ENCODE results near the gene ZNF426.
"Not testable (repeated sequence)": the region's sequence is repeated elsewhere in the genome, so short reads cannot be mapped to it uniquely, and the experiment has no call there.

The ZNF426 gene

GRCh38 chr19:9539921-9540320 is 1.5 kb upstream of the ZNF426 start:
- H3K36me3 ChIP-seq (ENCODE audit: control insufficient read depth, insufficient read depth, low read length); H3K27me3 ChIP-seq (ENCODE audit: control insufficient read depth, insufficient read depth, low read length); H3K9me3 ChIP-seq (ENCODE audit: control insufficient read depth, low read length); H3K4me3 ChIP-seq (ENCODE audit: low read length); H3K9ac ChIP-seq (ENCODE audit: low read length); H3K4me1 ChIP-seq (ENCODE audit: control insufficient read depth, insufficient read depth, low read length): not testable (repeated sequence)

DNA sequence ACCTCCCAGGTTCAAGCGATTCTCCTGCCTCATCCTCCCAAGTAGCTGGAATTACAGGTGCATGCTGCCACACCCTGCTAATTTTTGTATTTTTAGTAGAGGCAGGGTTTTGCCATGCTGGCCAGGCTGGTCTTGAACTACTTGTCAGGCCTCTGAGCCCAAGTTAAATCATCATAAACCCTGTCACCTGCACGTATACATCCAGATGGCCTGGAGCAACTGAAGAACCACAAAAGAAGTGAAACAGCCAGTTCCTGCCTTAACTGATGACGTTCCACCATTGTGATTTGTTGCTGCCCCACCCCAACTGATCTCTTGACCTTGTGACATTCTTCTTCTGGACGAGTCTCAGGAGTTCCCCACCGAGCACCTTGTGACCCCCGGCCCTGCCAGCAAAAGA is 756 bp upstream of the ZNF426 start:
- H3K4me3 ChIP-seq (ENCODE audit: low read length); H3K4me1 ChIP-seq (ENCODE audit: control insufficient read depth, insufficient read depth, low read length); H3K9ac ChIP-seq (ENCODE audit: low read length): not testable (repeated sequence)

DNA sequence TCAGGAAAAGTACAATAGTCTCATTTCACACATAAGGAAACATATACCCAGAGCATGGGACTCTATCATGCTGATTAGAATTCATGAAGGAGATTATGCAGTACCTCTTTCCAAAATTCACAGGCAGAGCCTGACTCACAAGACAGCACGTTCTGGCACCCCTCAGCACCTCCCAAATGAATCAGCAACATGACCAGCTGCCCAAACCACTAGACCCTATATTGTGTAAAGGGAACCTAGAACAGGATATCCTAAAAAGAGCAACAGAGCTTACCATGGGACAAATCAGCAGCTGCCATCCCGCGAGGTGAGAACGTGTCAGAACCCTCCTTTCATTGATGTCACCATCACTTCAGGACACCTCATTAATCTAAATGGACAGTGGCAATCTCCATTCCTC is 2.5 kb downstream of the ZNF426 start:
- H3K4me1 ChIP-seq (ENCODE audit: control insufficient read depth, insufficient read depth, low read length): no peaks in the 10 kb centered on the region
- H3K36me3 ChIP-seq (ENCODE audit: control insufficient read depth, insufficient read depth, low read length): peaks cover 23% of the 10 kb centered on the region
- no peak overlapping the region for H3K4me3 ChIP-seq (ENCODE audit: low read length)
- no peaks in the 10 kb centered on the region for H3K27me3 ChIP-seq (ENCODE audit: control insufficient read depth, insufficient read depth, low read length)
- H3K9ac ChIP-seq (ENCODE audit: low read length): no peak overlapping the region
- H3K9me3 ChIP-seq (ENCODE audit: control insufficient read depth, low read length): peaks cover 10% of the 10 kb centered on the region

More for the DNA sequence above, 756 bp upstream of the ZNF426 start:
- not testable (repeated sequence) for H3K27me3 ChIP-seq (ENCODE audit: control insufficient read depth, insufficient read depth, low read length); H3K9me3 ChIP-seq (ENCODE audit: control insufficient read depth, low read length)
- peaks cover 13% of the 10 kb centered on the region for H3K36me3 ChIP-seq (ENCODE audit: control insufficient read depth, insufficient read depth, low read length)

- Histone ChIP-seq H3K36me3 (ENCODE audit: control insufficient read depth, insufficient read depth, low read length) (peaks cover 40% of the 10 kb centered on the region), H3K9ac (ENCODE audit: low read length) (no peak overlapping the region), H3K4me1 (ENCODE audit: control insufficient read depth, insufficient read depth, low read length) (no peaks in the 10 kb centered on the region), H3K4me3 (ENCODE audit: low read length) (no peak overlapping the region), H3K9me3 (ENCODE audit: control insufficient read depth, low read length) (peaks cover 43% of the 10 kb centered on the region), H3K27me3 (ENCODE audit: control insufficient read depth, insufficient read depth, low read length) (no peaks in the 10 kb centered on the region)
Observed at GRCh38 chr19:9531933-9532332, 6.5 kb downstream of the ZNF426 start.

GRCh38 chr19:9528757-9529336 is 9.6 kb downstream of the ZNF426 start:
- no peaks in the 10 kb centered on the region for H3K4me1 ChIP-seq (ENCODE audit: control insufficient read depth, insufficient read depth, low read length)
- H3K9me3 ChIP-seq (ENCODE audit: control insufficient read depth, low read length): peaks cover 49% of the 10 kb centered on the region
- H3K27me3 ChIP-seq (ENCODE audit: control insufficient read depth, insufficient read depth, low read length): no peaks in the 10 kb centered on the region
- H3K4me3 ChIP-seq (ENCODE audit: low read length): no peak overlapping the region
- H3K36me3 ChIP-seq (ENCODE audit: control insufficient read depth, insufficient read depth, low read length): peaks cover 27% of the 10 kb centered on the region
- H3K9ac ChIP-seq (ENCODE audit: low read length): no peak overlapping the region

- H3K27me3 ChIP-seq (ENCODE audit: control insufficient read depth, insufficient read depth, low read length): no peaks in the 10 kb centered on the region
- peaks cover 7% of the 10 kb centered on the region for H3K36me3 ChIP-seq (ENCODE audit: control insufficient read depth, insufficient read depth, low read length)
- H3K4me1 ChIP-seq (ENCODE audit: control insufficient read depth, insufficient read depth, low read length): no peaks in the 10 kb centered on the region
- no peak overlapping the region for H3K9ac ChIP-seq (ENCODE audit: low read length)
- no peak overlapping the region for H3K4me3 ChIP-seq (ENCODE audit: low read length)
- peaks cover 27% of the 10 kb centered on the region for H3K9me3 ChIP-seq (ENCODE audit: control insufficient read depth, low read length)
Observed at GRCh38 chr19:9523885-9524474, 14.5 kb downstream of the ZNF426 start.

DNA sequence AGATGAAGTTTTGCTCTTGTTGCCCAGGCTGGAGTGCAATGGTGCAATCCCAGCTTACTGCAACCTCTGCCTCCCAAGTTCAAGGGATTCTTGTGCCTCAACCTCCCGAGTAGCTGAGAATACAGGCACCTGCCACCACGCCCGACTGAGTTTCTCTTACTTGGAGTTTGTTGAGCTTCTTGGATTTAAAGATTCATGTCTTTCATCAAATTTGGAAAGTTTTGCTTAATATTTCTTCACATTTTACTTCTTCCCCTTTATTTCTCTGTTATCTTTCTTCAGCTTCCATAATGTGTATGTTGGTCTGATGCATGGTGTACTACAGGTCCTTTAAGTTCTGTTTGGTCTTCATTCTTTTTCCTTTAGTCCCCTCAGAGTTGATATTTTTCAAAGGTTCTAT is 31.2 kb downstream of the ZNF426 start:
- Histone ChIP-seq H3K9me3 (ENCODE audit: control insufficient read depth, low read length) (no peaks in the 10 kb centered on the region), H3K27me3 (ENCODE audit: control insufficient read depth, insufficient read depth, low read length) (no peaks in the 10 kb centered on the region), H3K9ac (ENCODE audit: low read length) (no peak overlapping the region), H3K4me1 (ENCODE audit: control insufficient read depth, insufficient read depth, low read length) (no peaks in the 10 kb centered on the region), H3K36me3 (ENCODE audit: control insufficient read depth, insufficient read depth, low read length) (no peaks in the 10 kb centered on the region), H3K4me3 (ENCODE audit: low read length) (no peak overlapping the region)

DNA sequence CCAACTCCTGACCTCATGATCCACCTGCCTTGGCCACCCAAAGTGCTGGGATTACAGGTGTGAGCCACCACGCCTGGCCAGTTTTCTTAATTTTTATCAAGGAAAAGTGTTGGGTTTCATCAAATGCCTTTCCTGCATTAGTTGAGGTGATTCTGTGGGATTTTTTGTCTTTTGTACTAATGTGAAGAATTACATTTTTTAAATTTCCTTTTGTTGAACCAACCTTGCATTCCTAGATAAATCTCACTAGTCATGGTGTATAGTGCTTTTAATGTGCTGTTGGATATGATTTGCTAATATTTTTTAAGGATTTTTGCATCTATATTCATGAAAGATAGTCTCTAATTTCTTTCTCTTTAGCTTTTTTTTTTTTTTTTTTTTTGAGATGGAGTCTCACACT is 37.6 kb downstream of the ZNF426 start:
- Histone ChIP-seq H3K9me3 (ENCODE audit: control insufficient read depth, low read length) (no peaks in the 10 kb centered on the region), H3K4me3 (ENCODE audit: low read length) (no peak overlapping the region), H3K36me3 (ENCODE audit: control insufficient read depth, insufficient read depth, low read length) (no peaks in the 10 kb centered on the region)

DNA sequence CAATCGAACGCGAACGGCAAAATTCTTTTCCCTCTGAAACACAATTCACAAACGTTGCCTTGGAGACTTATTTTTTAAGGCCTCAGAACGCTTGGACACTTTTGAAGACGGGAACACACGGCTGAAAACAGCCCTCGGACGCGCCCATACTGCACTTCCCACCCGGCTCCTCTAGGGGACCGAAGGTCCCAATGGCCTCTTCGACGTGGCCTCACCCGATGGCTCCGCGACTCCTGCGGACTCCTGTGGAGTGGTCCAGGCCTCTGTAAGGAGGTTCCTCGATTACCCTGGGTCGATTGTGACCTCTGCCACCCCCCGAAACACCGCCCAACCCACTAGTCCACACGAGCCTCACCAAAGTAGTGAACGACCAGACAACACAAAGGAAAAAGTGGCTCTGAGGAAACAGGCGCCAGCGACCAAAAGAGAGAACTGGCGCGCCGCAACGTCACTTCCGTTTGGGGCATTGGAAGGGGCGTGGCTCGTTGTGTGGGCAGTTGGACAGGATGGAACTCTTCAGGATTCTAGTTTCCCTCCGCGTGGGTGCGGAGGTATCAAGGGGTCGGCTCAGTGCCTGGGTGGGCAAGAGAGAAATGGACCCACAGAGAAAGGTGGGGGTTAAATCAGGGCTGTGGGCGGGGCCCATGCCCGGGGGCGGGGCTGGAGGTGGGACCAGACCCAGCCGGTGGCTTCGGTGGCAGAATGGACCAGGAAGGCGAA is 40.1 kb downstream of the ZNF426 start, which contains the start of gene ZNF560:
Gene ZNF560, minus strand, starts transcription at position 434 of the 720 bp plus-strand sequence. CDS start 23,303 bp downstream, outside the sequence.
- H3K4me3 ChIP-seq (ENCODE audit: low read length): no peak within 1 kb of the TSS
- no peaks in the 10 kb centered on the region for H3K9me3 ChIP-seq (ENCODE audit: control insufficient read depth, low read length)
- no peak within 1 kb of the TSS for H3K9ac ChIP-seq (ENCODE audit: low read length)
- H3K4me1 ChIP-seq (ENCODE audit: control insufficient read depth, insufficient read depth, low read length): no peaks in the 10 kb centered on the region
- H3K36me3 ChIP-seq (ENCODE audit: control insufficient read depth, insufficient read depth, low read length): no peaks in the 10 kb centered on the region
- H3K27me3 ChIP-seq (ENCODE audit: control insufficient read depth, insufficient read depth, low read length): no peaks in the 10 kb centered on the region

More for the DNA sequence above, 37.6 kb downstream of the ZNF426 start:
- no peaks in the 10 kb centered on the region for H3K4me1 ChIP-seq (ENCODE audit: control insufficient read depth, insufficient read depth, low read length)
- H3K9ac ChIP-seq (ENCODE audit: low read length): no peak overlapping the region
- H3K27me3 ChIP-seq (ENCODE audit: control insufficient read depth, insufficient read depth, low read length): no peaks in the 10 kb centered on the region

DNA sequence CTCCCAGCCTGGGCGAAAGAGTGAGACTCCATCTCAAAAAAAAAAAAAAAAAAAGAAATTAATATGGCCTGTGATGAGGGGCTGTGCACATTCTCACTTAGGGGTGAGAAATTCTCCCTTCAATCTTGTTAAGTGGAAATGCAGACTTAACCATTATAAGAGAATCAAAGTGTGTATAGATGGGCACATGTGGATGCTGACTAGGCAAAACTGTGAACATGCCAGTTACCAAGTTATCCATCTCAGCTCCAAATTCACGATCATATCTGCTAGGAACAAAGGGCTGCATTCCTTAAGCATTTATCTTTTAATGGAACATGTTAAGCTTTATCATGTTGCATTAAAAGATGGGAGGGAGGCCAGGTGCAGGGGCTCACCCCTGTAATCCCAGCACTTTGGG is 44.3 kb downstream of the ZNF426 start:
- Histone ChIP-seq H3K9ac (ENCODE audit: low read length) (no peak overlapping the region), H3K36me3 (ENCODE audit: control insufficient read depth, insufficient read depth, low read length) (no peaks in the 10 kb centered on the region), H3K9me3 (ENCODE audit: control insufficient read depth, low read length) (no peaks in the 10 kb centered on the region), H3K4me1 (ENCODE audit: control insufficient read depth, insufficient read depth, low read length) (no peaks in the 10 kb centered on the region), H3K27me3 (ENCODE audit: control insufficient read depth, insufficient read depth, low read length) (no peaks in the 10 kb centered on the region), H3K4me3 (ENCODE audit: low read length) (no peak overlapping the region)

- no peak overlapping the region for H3K9ac ChIP-seq (ENCODE audit: low read length)
- no peak overlapping the region for H3K4me3 ChIP-seq (ENCODE audit: low read length)
- no peaks in the 10 kb centered on the region for H3K27me3 ChIP-seq (ENCODE audit: control insufficient read depth, insufficient read depth, low read length)
- no peaks in the 10 kb centered on the region for H3K36me3 ChIP-seq (ENCODE audit: control insufficient read depth, insufficient read depth, low read length)
- no peaks in the 10 kb centered on the region for H3K4me1 ChIP-seq (ENCODE audit: control insufficient read depth, insufficient read depth, low read length)
- no peaks in the 10 kb centered on the region for H3K9me3 ChIP-seq (ENCODE audit: control insufficient read depth, low read length)
Observed at GRCh38 chr19:9487016-9487415, 51.4 kb downstream of the ZNF426 start.

GRCh38 chr19:9485140-9485539 is 53.3 kb downstream of the ZNF426 start:
- Histone ChIP-seq H3K36me3 (ENCODE audit: control insufficient read depth, insufficient read depth, low read length) (no peaks in the 10 kb centered on the region), H3K9ac (ENCODE audit: low read length) (no peak overlapping the region), H3K4me3 (ENCODE audit: low read length) (no peak overlapping the region), H3K9me3 (ENCODE audit: control insufficient read depth, low read length) (no peaks in the 10 kb centered on the region), H3K27me3 (ENCODE audit: control insufficient read depth, insufficient read depth, low read length) (no peaks in the 10 kb centered on the region), H3K4me1 (ENCODE audit: control insufficient read depth, insufficient read depth, low read length) (no peaks in the 10 kb centered on the region)

Data from mucosa of stomach (tissue), 1 donor.